ENCODE measurements around the gene NOS3. TPM values are rescaled to one million over a fixed set of nuclear protein-coding genes. Genes with fewer than 3 reads are reported as not detected.

Gene NOS3
- total RNA-seq = 1.1 and 5.8 TPM in 2 replicates

DNA sequence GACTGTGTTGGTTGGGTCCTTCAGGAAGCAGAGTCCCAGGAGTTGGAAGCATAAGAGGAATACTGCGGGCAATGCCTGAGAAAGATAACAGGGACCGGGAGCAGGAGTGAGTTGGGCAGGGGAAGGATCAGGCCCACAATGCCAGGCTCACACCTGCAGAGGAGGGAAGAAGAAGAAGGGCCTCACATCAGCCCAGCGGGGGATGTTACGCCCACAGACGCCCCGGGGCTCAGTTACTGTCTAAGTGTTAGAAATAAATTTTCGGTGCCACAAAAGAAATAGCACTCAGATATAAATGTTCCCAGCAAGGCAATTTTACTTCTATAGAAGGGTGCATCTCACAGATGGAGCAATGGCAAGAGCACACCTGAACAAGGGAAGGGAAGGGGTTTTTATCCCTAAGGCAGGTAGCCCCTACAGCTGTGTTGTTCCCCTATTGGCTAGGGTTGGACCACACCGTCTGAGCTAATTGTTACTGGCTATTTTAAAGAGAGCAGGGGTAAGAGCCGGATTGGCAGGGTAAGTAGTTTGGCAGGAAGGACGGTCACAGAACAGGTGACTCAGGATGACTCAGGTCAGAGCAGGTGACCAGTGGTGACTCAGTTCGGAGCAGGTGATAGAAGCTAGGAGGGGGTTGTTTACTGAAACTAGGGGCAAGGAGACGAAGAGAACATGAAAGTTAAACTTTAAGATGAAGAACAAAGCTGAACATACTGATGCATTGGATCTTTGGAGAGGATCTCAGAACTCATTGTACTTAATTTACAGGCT lies at the start of gene NOS3:
NOS3 (plus strand) TSS at position 602 of the 771 bp plus-strand sequence. CDS start 2,787 bp downstream, outside the sequence.

DNA sequence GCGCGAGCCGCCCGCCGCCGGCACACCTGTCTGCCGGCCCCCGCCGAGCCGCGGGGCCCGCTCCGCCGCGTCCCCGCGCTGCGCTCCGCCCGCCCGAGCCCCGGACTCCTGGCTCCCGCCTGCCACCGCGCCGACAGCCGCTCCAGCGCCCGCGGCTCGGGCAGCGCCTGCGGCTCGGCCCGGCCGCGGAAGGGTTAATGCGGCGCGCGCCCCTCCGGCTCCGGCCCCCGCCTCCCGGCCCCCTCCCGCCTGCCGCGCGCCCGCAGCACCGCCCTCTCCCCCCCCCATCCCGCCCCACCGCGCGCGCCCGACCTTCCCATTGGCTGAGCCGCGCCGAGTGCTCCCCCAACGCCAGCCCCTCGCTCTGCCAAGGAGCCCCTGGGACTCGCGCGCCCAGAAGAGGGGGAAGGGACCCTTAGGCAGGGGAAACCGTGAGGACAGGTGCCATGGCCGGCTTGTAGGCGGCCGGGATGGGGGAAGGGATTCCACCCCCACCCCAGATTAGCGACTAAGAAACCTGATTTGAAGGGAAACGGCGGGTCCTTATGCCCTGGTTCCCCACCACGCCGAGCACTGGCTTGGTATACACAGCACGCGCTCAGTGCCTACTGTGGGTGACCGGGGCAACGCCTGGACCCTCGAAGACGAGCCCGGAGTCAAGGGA lies 12.6 kb upstream of the NOS3 start, which contains the start of gene KCNH2:
KCNH2 (minus strand) TSS at position 196 of the 664 bp plus-strand sequence. CDS start 408 bp downstream, outside the sequence.

DNA sequence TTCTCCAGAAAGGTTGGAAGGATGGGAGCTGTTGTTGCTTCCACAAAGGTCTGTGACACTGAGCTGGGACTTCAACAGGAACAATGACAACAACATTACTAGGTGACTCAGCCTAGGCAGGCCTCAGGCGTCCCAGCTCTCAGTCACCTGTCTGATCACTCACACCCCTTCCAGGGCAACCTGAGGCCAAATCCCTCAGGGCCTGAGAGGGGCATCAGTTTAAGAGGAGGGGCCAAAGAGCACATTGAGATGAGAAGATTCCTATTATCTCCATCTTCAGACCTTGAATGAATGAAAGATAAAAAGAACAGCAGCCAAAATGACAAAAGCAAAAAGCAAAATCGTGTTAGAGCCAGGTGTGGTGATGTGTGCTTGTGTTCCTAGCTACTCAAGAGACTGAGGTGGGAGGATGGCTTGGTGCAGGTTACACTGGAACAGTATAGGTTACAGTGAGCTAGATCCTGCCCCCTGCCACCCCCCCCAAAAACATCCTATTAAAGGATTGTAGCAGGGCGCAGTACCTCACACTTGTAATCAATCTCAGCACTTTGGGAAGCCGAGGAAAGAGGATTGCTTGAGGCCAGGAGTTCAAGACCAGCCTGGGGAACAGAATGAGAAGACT lies 33.7 kb downstream of the NOS3 start, which contains the start of gene ATG9B:
ATG9B (minus strand) TSS at position 60 of the 622 bp plus-strand sequence. CDS start 71 bp downstream, outside the sequence.

DNA sequence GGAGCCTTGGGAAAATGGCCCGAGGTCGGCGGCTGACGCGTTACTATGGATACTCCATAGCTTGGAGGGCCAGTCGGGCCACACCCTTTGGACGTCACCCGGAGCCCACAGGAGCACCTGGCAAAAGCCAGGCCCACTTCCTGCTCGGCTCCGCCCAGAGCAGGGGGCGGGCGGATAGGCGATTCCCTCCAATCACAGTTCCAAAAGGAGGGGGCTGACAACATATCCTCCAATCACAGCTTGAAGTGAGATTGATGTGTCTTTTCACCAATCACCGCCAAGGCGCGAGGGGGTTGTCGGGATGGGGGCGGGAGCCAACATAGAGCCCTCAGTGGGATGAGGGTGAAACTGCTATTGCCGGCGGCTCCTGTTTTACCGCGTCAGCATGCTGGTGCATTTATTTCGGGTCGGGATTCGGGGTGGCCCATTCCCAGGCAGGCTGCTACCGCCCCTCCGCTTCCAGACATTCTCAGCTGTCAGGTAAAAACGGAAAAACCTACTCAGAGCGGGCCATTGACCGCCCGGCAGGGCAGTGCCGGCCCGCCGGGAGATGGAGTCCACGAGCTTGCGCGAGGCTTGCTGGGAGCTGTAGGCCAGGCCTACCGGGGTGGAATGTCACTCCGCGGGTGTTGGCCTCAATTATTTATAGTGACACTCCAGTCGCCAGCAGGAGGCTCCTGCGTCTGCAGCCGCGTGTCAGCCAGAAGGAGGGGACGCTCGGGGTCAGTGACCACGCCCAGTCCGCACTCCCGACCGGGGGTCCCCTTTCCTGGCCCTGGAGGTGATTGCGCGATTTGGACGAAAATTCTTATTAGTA lies 37.5 kb downstream of the NOS3 start, which contains the start of gene ABCB8:
ABCB8 (plus strand) TSS at position 320 of the 817 bp plus-strand sequence; CDS start at position 386, 66 bp downstream.

DNA sequence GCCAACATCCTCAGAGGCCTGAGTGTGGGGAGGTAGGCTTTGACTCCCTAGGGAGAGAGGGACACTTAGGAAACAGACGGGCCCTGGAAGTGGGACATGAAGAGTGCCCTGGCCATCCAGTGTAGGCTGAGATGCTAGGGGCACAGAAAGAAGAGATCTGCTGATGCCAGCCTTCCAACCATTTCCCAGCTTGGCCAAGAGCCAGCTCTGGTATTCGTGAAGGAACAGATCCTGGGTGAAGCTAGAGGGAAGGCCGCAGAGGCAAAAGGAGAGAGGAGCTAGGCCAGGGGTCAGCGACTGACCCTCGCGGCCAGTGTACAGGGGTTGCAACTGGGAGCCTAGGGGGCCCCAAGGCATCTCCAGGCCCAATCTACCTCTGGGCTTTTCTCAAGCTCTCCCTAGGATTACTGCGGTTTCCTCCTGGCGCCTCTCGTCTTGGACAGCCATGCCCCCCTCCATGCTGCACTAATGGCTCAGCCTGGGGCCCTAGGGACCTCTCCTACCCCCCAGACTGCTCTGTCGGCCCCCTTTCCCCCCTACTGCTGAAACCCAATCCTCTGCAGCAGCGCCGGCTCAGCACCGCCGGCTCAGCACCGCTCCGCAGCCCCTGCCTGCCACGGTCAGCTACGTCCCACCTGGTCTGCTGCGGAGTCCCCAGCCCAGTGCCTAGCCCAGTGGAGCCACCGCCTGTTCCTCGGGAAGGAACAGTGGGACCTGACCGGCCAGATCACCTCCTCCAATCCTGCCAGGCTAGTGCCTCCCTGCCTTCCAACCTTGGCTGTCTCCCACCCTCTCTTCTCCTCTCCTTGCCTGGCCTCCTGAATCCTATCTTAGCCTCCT lies 57.4 kb downstream of the NOS3 start, which contains the start of gene ASIC3:
ASIC3 (plus strand) TSS at position 556 of the 840 bp plus-strand sequence. CDS start 355 bp downstream, outside the sequence.

DNA sequence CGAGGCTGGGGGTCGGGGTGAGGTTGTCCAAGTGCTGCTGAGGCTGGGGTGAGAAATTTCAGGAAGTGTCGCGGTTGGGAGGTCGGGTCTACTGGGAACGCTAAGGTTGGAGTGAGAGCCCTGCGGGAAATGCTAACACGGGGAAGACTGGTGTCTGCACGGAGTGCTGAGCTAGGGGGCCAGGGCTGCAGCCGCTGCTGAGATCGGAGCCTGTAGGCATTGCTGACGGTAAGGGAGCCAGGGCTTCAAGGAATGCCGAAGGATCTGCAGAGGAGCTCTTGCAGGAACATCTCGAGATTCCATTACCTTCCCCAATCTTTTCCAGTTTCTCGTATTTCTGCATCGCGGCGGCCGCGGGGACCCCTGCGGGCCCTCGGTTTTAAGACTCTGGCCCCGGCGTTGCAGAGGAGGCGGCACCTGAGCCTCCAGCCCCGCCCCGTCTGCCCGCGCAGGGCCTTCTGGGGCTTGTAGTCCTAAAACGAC lies 66.7 kb downstream of the NOS3 start, which contains the start of gene CDK5:
CDK5 (minus strand) TSS at position 392 of the 483 bp plus-strand sequence; CDS start at position 343, 49 bp downstream.

DNA sequence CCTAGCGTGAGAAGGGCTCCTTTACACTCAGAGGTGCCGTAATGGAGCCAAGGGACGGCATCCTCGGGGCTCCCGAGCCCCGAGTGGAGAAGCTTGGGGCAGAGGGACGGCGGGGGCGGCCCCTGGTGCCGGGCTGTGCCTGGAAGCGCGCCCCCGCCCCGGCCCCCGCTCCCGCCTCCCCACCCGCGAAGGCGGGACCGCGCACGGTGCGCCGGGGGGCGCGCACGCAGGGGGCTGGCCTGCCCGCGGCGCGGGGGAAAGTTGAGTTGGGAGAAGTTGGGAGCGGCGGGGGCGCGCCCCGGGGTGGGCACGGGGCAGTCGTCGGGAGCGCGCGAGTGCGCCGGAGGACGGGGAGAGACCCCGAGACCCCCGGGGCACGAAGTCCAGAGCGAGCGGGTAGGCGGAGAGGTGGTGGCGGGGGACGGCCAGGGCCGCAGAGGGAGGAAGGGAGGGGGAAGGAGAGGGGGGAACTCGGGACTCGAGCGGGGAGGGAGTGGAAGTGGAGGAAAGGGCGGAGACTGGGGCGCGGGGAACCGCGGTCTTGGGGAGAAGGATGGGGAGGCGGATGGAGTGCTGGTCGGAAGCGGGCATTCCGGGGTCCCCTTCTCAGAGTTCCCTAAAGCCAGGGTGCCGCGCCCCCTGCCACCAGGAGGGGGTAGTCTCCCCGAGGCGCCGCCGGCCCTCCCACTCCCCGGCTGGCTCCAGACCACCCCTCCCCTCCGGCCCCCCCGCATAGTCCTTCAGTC lies 68.7 kb downstream of the NOS3 start, which contains the start of gene SLC4A2:
SLC4A2 (plus strand) TSS at position 223 of the 746 bp plus-strand sequence. CDS start 2,399 bp downstream, outside the sequence.

Other genes starting within 250 kb of the NOS3 start
- not detected in 2 replicates for gene TMEM176B, start 190.7 kb upstream of the NOS3 start, total RNA-seq
- not detected in 2 replicates for gene TMEM176A, start 190.2 kb upstream of the NOS3 start, total RNA-seq
- not detected in 2 replicates for gene AOC1, start 138.5 kb upstream of the NOS3 start, total RNA-seq
- not detected in 2 replicates for gene KCNH2, start 12.7 kb upstream of the NOS3 start, total RNA-seq
- under 0.01 and 2.0 TPM in 2 replicates for gene ATG9B, start 33.5 kb downstream of the NOS3 start, total RNA-seq
- gene ABCB8, start 37.4 kb downstream of the NOS3 start, total RNA-seq = 26.5 and 37.4 TPM in 2 replicates
- gene ASIC3, start 57.5 kb downstream of the NOS3 start, total RNA-seq = under 0.01 and 0.19 TPM in 2 replicates
- 18.9 and 23.4 TPM in 2 replicates for gene CDK5, start 66.9 kb downstream of the NOS3 start, total RNA-seq
- 71.6 and 91.4 TPM in 2 replicates for gene SLC4A2, start 68.6 kb downstream of the NOS3 start, total RNA-seq
- 68.2 and 83.2 TPM in 2 replicates for gene FASTK, start 89.8 kb downstream of the NOS3 start, total RNA-seq
- gene TMUB1, start 92.5 kb downstream of the NOS3 start, total RNA-seq = 20.6 and 25.9 TPM in 2 replicates
- 42.8 and 45.9 TPM in 2 replicates for gene AGAP3, start 95.5 kb downstream of the NOS3 start, total RNA-seq
- gene GBX1, start 176.7 kb downstream of the NOS3 start, total RNA-seq = not detected in 2 replicates
- gene ASB10, start 196.2 kb downstream of the NOS3 start, total RNA-seq = not detected in 2 replicates
- gene H2BK1, start 219.5 kb downstream of the NOS3 start, total RNA-seq = not detected in 2 replicates
- gene ABCF2, start 236.2 kb downstream of the NOS3 start, total RNA-seq = 64.5 and 101 TPM in 2 replicates
- 69.0 and 92.5 TPM in 2 replicates for gene CHPF2, start 241.5 kb downstream of the NOS3 start, total RNA-seq

Measured in regular cardiac myocyte (primary cell).